PC-3 (cell line): ENCODE data around the gene C1orf198.

Source experiments
- CTCF ChIP-seq: fragments of 300-600 bp; sonication (generic); conservative IDR thresholded peaks from 2 replicates; pipeline ENCODE4 v1.5.1; 2017; ENCODE audit warnings: antibody characterized with exemption, low read depth, mild to moderate bottlenecking, low read length
- EZH2phosphoT487 ChIP-seq: fragments of 300-600 bp; sonication (generic); IDR thresholded peaks from 2 replicates; pipeline ENCODE4 v1.6.1; 2018; ENCODE audit warnings: mild to moderate bottlenecking, antibody characterized with exemption, low read length, borderline replicate concordance

GRCh38 chr1:230855886-230856285, 12.4 kb downstream of the C1orf198 start:
- no peak for TF ChIP-seq CTCF
- TF ChIP-seq EZH2phosphoT487, result no peak
